DND-41 (cell line): ENCODE data around the gene NAT8L.

Experiments used
- ATAC-seq: fragments of 200-7000 bp; cut with Tn5 transposase; 3 replicates; pipeline ENCODE4 v1.9.1; 2021; ENCODE audit warnings: low read depth; ENCODE audit not compliant: insufficient read depth
- DNase-seq: peaks from one replicate; pipeline ENCODE4 v3.0.0-alpha.2; 2020
- H2AFZ ChIP-seq: 2 replicates; pipeline ENCODE4 v1.6.0; 2012; ENCODE audit warnings: low read depth, low read length
- H3K27ac ChIP-seq: 2 replicates; pipeline ENCODE4 v1.5.1; 2012; ENCODE audit warnings: low read length, inconsistent platforms
- H3K27me3 ChIP-seq: fragments of 200-600 bp; sonication (generic); 2 replicates; pipeline ENCODE4 v1.6.0; 2012; ENCODE audit warnings: low read length, mild to moderate bottlenecking, inconsistent platforms; ENCODE audit not compliant: insufficient read depth, poor library complexity
- H3K36me3 ChIP-seq: 2 replicates; pipeline ENCODE4 v1.5.1; 2012; ENCODE audit warnings: low read length, inconsistent platforms; ENCODE audit not compliant: insufficient read depth
- H3K4me1 ChIP-seq: 2 replicates; pipeline ENCODE4 v1.5.1; 2012; ENCODE audit warnings: mild to moderate bottlenecking, low read length; ENCODE audit not compliant: insufficient read depth
- H3K4me2 ChIP-seq: 2 replicates; pipeline ENCODE4 v1.6.0; 2012; ENCODE audit warnings: mild to moderate bottlenecking, moderate library complexity, low read length, inconsistent platforms; ENCODE audit not compliant: insufficient read depth
- H3K4me3 ChIP-seq, 2 experiments: fragments of 200-600 bp in 1 of 2; shearing (Covaris generic) in 1 of 2; 2 replicates each; pipeline ENCODE4 v1.5.1; 2012 to 2016; ENCODE audit warnings: inconsistent platforms in 2 of 2, low read length in 2 of 2, mild to moderate bottlenecking in 2 of 2, low read depth in 1 of 2, moderate library complexity in 1 of 2
- H3K79me2 ChIP-seq: 2 replicates; pipeline ENCODE4 v1.6.0; 2012; ENCODE audit warnings: low read length, inconsistent platforms; ENCODE audit not compliant: insufficient read depth
- H3K9ac ChIP-seq: 2 replicates; pipeline ENCODE4 v1.6.0; 2012; ENCODE audit warnings: low read depth, mild to moderate bottlenecking, inconsistent platforms, low read length, moderate library complexity
- H3K9me3 ChIP-seq: 2 replicates; pipeline ENCODE4 v1.5.1; 2012; ENCODE audit warnings: low read length, moderate library complexity, mild to moderate bottlenecking, inconsistent platforms; ENCODE audit not compliant: insufficient read depth, severe bottlenecking
- H4K20me1 ChIP-seq: 2 replicates; pipeline ENCODE4 v1.6.0; 2012; ENCODE audit warnings: low read length; ENCODE audit not compliant: insufficient read depth
- CTCF ChIP-seq: IDR thresholded peaks from 2 replicates; pipeline ENCODE4 v1.5.1; 2012; ENCODE audit warnings: borderline replicate concordance, low read length, moderate library complexity, mild to moderate bottlenecking; ENCODE audit not compliant: poor library complexity, severe bottlenecking; ENCODE audit errors: extremely low read depth
- EZH2 ChIP-seq: IDR thresholded peaks from 3 replicates; pipeline ENCODE4 v1.6.1; 2012; ENCODE audit warnings: borderline replicate concordance, low read depth, mild to moderate bottlenecking, moderate library complexity, low read length, inconsistent platforms; ENCODE audit not compliant: severe bottlenecking

Gene NAT8L

GRCh38 chr4:2078584-2078983 lies 19.5 kb downstream of the NAT8L start:
- peaks cover 9% of the 10 kb centered on the region; the same call in 1 of the 2 replicates for H4K20me1 ChIP-seq
- no peak overlapping the region for H3K27ac ChIP-seq
- H3K79me2 ChIP-seq, result no peaks in the 10 kb centered on the region
- ATAC-seq (no peak), DNase-seq (no peak)
- no peak overlapping the region for H2AFZ ChIP-seq
- no peak overlapping the region for H3K9ac ChIP-seq
- TF ChIP-seq CTCF (no peak), EZH2 (no peak)
- no peaks in the 10 kb centered on the region for H3K9me3 ChIP-seq
- no peaks in the 10 kb centered on the region for H3K4me1 ChIP-seq
- H3K27me3 ChIP-seq, result peaks cover 5% of the 10 kb centered on the region
- H3K36me3 ChIP-seq, result no peaks in the 10 kb centered on the region
- H3K4me2 ChIP-seq, result no peak overlapping the region
- no peak overlapping the region for H3K4me3 ChIP-seq

- H3K4me2 ChIP-seq, result no peak overlapping the region
- DNase-seq (no peak), ATAC-seq (no peak)
- H2AFZ ChIP-seq, result no peak overlapping the region
- no peak overlapping the region for H3K27ac ChIP-seq
- no peaks in the 10 kb centered on the region for H3K4me1 ChIP-seq
- H3K9ac ChIP-seq, result no peak overlapping the region
- no peak for TF ChIP-seq CTCF
- no peak for TF ChIP-seq EZH2
- H3K36me3 ChIP-seq, result no peaks in the 10 kb centered on the region
- peaks cover 5% of the 10 kb centered on the region for H3K27me3 ChIP-seq
- H4K20me1 ChIP-seq, result peaks cover 9% of the 10 kb centered on the region; the same call in 1 of the 2 replicates
- H3K9me3 ChIP-seq, result no peaks in the 10 kb centered on the region
- H3K4me3 ChIP-seq, result no peak overlapping the region
- no peaks in the 10 kb centered on the region for H3K79me2 ChIP-seq
Observed at GRCh38 chr4:2079006-2079405, 19.9 kb downstream of the NAT8L start.

- Histone ChIP-seq H3K4me2 (no peak overlapping the region), H2AFZ (no peak overlapping the region), H3K9ac (no peak overlapping the region), H3K9me3 (no peaks in the 10 kb centered on the region), H3K4me3 (no peak overlapping the region), H4K20me1 (peaks cover 9% of the 10 kb centered on the region; the same call in 1 of the 2 replicates), H3K79me2 (no peaks in the 10 kb centered on the region), H3K4me1 (no peaks in the 10 kb centered on the region), H3K36me3 (no peaks in the 10 kb centered on the region), H3K27ac (no peak overlapping the region), H3K27me3 (peaks cover 5% of the 10 kb centered on the region)
- DNase-seq, result no peak
- no peak for ATAC-seq
- TF ChIP-seq EZH2, result no peak
- no peak for TF ChIP-seq CTCF
Observed at GRCh38 chr4:2079926-2080325, 20.8 kb downstream of the NAT8L start.
